Trophoblast cell (in vitro differentiated cells and primary cell): Measurements from ENCODE around the gene LRIG1.

Experiments used
- DNase-seq, 2 donors: peaks; one replicate each; pipeline ENCODE4 v3.0.0-alpha.2; 2016
- H2AFZ ChIP-seq: 2 replicates; pipeline ENCODE4 v1.6.1; 2013; ENCODE audit warnings: low read length, moderate library complexity, mild to moderate bottlenecking; ENCODE audit not compliant: insufficient read depth, poor library complexity
- H2AK5ac ChIP-seq: 2 replicates; pipeline ENCODE4 v1.6.1; 2013; ENCODE audit warnings: mild to moderate bottlenecking, low read length
- H2BK120ac ChIP-seq: 2 replicates; pipeline ENCODE4 v1.6.1; 2013; ENCODE audit warnings: low read length, mild to moderate bottlenecking, moderate library complexity; ENCODE audit not compliant: insufficient read depth, poor library complexity
- H2BK12ac ChIP-seq: 2 replicates; pipeline ENCODE4 v1.6.1; 2013; ENCODE audit warnings: mild to moderate bottlenecking, low read length, moderate library complexity
- H2BK5ac ChIP-seq: 2 replicates; pipeline ENCODE4 v1.6.1; 2013; ENCODE audit warnings: low read length, low read depth, moderate library complexity, mild to moderate bottlenecking; ENCODE audit not compliant: poor library complexity
- H3K14ac ChIP-seq: 2 replicates; pipeline ENCODE4 v1.6.1; 2013; ENCODE audit warnings: mild to moderate bottlenecking, low read length
- H3K18ac ChIP-seq: 2 replicates; pipeline ENCODE4 v1.6.1; 2013; ENCODE audit warnings: mild to moderate bottlenecking, low read length
- H3K23ac ChIP-seq: 2 replicates; pipeline ENCODE4 v1.6.1; 2013; ENCODE audit warnings: low read length
- H3K27ac ChIP-seq: 2 replicates; pipeline ENCODE4 v1.5.1; 2013; ENCODE audit warnings: low read depth, mild to moderate bottlenecking, inconsistent platforms, low read length, moderate library complexity
- H3K27me3 ChIP-seq: 2 replicates; pipeline ENCODE4 v1.6.1; 2013; ENCODE audit warnings: inconsistent platforms, mild to moderate bottlenecking, low read length, moderate library complexity; ENCODE audit not compliant: insufficient read depth
- H3K36me3 ChIP-seq, 2 experiments: 1 replicate in 1 of 2; 2 replicates in 1 of 2; pipeline ENCODE4 v1.6.1; 2013; ENCODE audit warnings: low read length in 2 of 2, mild to moderate bottlenecking in 2 of 2, moderate library complexity in 1 of 2; ENCODE audit not compliant: insufficient read depth in 2 of 2, control insufficient read depth in 1 of 2
- H3K4ac ChIP-seq: 2 replicates; pipeline ENCODE4 v1.6.1; 2013; ENCODE audit warnings: low read depth, mild to moderate bottlenecking, low read length, moderate library complexity
- H3K4me1 ChIP-seq, 2 experiments: 1 replicate in 1 of 2; 2 replicates in 1 of 2; pipeline ENCODE4 v1.6.1; 2013; ENCODE audit warnings: low read length in 2 of 2, mild to moderate bottlenecking in 2 of 2, moderate library complexity in 1 of 2; ENCODE audit not compliant: insufficient read depth in 2 of 2, control insufficient read depth in 1 of 2
- H3K4me2 ChIP-seq: 2 replicates; pipeline ENCODE4 v1.6.1; 2013; ENCODE audit warnings: inconsistent platforms, mild to moderate bottlenecking, low read length, moderate library complexity
- H3K4me3 ChIP-seq: 2 replicates; pipeline ENCODE4 v1.5.1; 2013; ENCODE audit warnings: mild to moderate bottlenecking, low read depth, low read length, inconsistent platforms
- H3K79me1 ChIP-seq: one replicate; pipeline ENCODE4 v1.6.1; 2013; ENCODE audit warnings: low read length
- H3K79me2 ChIP-seq: 2 replicates; pipeline ENCODE4 v1.6.1; 2013; ENCODE audit warnings: low read length, mild to moderate bottlenecking; ENCODE audit not compliant: control insufficient read depth, insufficient read depth, poor library complexity
- H3K9ac ChIP-seq: 2 replicates; pipeline ENCODE4 v1.6.1; 2013; ENCODE audit warnings: mild to moderate bottlenecking, low read length
- H3K9me3 ChIP-seq: 2 replicates; pipeline ENCODE4 v1.6.1; 2013; ENCODE audit warnings: low read depth, mild to moderate bottlenecking, control low read depth, inconsistent platforms, low read length; ENCODE audit not compliant: insufficient read depth
- H4K12ac ChIP-seq: 2 replicates; pipeline ENCODE4 v1.6.1; 2013; ENCODE audit warnings: low read depth, mild to moderate bottlenecking, low read length, moderate library complexity
- H4K8ac ChIP-seq: 2 replicates; pipeline ENCODE4 v1.6.1; 2013; ENCODE audit warnings: low read depth, mild to moderate bottlenecking, low read length, moderate library complexity
- H4K91ac ChIP-seq: one replicate; pipeline ENCODE4 v1.6.1; 2013; ENCODE audit warnings: low read depth, mild to moderate bottlenecking, low read length, moderate library complexity
- WGBS: extraction: QIAGEN DNeasy Blood & Tissue Kit; methylation state at CpG from one replicate; pipeline ENCODE4 v1.1.7; 2013; ENCODE audit warnings: missing lambda C conversion rate; ENCODE audit not compliant: insufficient read length, insufficient coverage; ENCODE audit errors: extremely low coverage; 5-methylcytosine and 5-hydroxymethylcytosine counted together

The LRIG1 gene

DNA sequence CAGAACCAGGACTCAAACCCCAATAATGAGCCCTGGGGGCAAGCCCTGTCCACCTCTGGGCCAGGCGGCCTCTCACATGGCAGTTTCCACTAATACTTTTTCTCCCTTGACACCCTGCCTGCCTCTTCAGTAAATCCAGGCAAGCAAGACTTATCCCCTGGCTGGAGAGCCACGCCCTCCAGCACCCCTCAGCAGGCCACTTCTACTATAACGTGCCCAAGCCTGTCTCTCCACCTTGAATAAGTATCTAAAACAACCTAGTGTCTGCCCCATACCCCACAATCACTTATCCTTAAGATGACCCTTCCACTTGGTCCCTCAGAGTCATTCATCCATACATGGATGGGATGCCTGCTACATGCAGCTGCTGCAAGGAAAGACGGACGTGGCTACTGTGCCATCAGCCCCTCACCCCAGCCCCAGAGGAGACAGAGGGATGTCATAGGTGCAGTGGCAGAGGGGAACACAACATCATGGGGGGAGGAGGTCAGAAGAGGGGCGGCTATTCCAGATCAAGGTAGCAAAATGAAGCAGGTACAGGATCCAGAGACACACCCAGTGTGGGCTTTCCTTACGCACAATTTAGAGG, 63.4 kb downstream of the LRIG1 start:
- Histone ChIP-seq H2BK5ac (no peak overlapping the region), H3K9ac (no peak overlapping the region), H3K27ac (no peak overlapping the region), H3K4me1 (peaks cover 11 to 12% of the 10 kb centered on the region in 2 experiments), H2AK5ac (no peak overlapping the region), H4K8ac (no peak overlapping the region), H3K79me2 (no peaks in the 10 kb centered on the region), H2BK12ac (no peak overlapping the region), H3K9me3 (no peaks in the 10 kb centered on the region), H3K4me2 (no peak overlapping the region), H3K36me3 (no peaks in the 10 kb centered on the region), H3K4ac (no peak overlapping the region), H4K12ac (no peak overlapping the region), H3K4me3 (no peak overlapping the region), H3K79me1 (no peaks in the 10 kb centered on the region), H2BK120ac (no peak overlapping the region), H3K14ac (no peak overlapping the region), H4K91ac (no peak overlapping the region), H3K18ac (no peak overlapping the region), H3K23ac (no peak overlapping the region), H2AFZ (no peak overlapping the region), H3K27me3 (no peaks in the 10 kb centered on the region)
- no peak for DNase-seq
- WGBS: no CpG with 5 or more reads among the region's 7 CpGs

DNA sequence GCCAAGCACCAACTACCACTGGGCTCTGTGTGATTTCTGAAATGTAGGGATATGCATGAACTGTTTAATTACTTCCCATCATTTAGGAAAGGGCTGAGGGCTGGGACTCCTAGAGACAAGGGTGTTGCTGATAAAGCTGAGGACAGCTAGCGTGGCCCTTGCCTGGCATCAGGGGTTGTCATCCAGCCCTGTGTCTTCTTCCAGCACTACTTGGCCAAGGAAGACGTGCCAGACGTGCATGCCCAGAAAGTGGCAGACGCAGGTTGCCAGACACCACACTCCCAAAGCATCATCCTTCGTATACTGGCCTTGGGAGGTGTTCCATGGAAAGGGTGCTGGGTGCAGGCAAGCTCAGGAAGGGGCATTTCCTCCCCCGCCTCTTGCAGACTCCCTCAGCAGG, 64.8 kb downstream of the LRIG1 start:
- no peak overlapping the region for H2BK5ac ChIP-seq
- peak overlapping the region; percentile 47 for H3K9ac ChIP-seq
- DNase-seq: no peak
- H3K4me1 ChIP-seq: peaks cover 0 to 1% of the 10 kb centered on the region in 2 experiments
- no peak overlapping the region for H3K27ac ChIP-seq
- no peaks in the 10 kb centered on the region for H3K79me2 ChIP-seq
- no peaks in the 10 kb centered on the region for H3K36me3 ChIP-seq
- H3K9me3 ChIP-seq: no peaks in the 10 kb centered on the region
- H3K27me3 ChIP-seq: no peaks in the 10 kb centered on the region
- H4K12ac ChIP-seq: no peak overlapping the region
- no peak overlapping the region for H2AFZ ChIP-seq
- H3K23ac ChIP-seq: no peak overlapping the region
- no peak overlapping the region for H4K8ac ChIP-seq
- H3K79me1 ChIP-seq: no peaks in the 10 kb centered on the region
- H4K91ac ChIP-seq: no peak overlapping the region
- no peak overlapping the region for H2BK12ac ChIP-seq
- H2BK120ac ChIP-seq: no peak overlapping the region
- H3K4me2 ChIP-seq: no peak overlapping the region
- H3K18ac ChIP-seq: no peak overlapping the region
- H2AK5ac ChIP-seq: no peak overlapping the region
- H3K4ac ChIP-seq: no peak overlapping the region
- no CpG with 5 or more reads among the region's 6 CpGs for WGBS
- H3K4me3 ChIP-seq: no peak overlapping the region
- H3K14ac ChIP-seq: no peak overlapping the region

DNA sequence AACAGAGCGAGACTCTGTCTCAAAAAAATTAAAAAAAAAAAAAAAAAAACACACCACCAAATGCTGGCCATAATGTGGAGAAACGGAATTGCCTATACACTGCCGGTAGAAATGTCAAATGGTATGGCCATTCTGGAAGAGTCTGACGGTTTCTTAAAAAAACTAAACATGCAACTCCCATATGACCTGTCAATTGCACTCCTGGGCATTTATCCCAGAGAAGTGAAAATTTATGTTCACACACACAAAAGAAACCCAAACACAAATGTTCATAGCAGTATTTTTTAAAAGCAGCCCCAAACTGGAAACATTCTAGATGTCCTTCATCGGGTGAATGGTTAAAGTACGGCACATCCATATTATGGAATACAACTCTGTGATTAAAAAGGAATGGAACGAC, 66.1 kb downstream of the LRIG1 start:
- H3K79me2 ChIP-seq: no peaks in the 10 kb centered on the region
- no peak for DNase-seq
- H3K4me2 ChIP-seq: no peak overlapping the region
- no peak overlapping the region for H2BK120ac ChIP-seq
- no peak overlapping the region for H3K27ac ChIP-seq
- no peak overlapping the region for H4K12ac ChIP-seq
- no peaks in the 10 kb centered on the region for H3K79me1 ChIP-seq
- H4K91ac ChIP-seq: no peak overlapping the region
- no peak overlapping the region for H3K14ac ChIP-seq
- no peak overlapping the region for H2AK5ac ChIP-seq
- H3K4ac ChIP-seq: no peak overlapping the region
- no peak overlapping the region for H2BK5ac ChIP-seq
- H3K9ac ChIP-seq: no peak overlapping the region
- no peaks in the 10 kb centered on the region for H3K36me3 ChIP-seq
- H4K8ac ChIP-seq: no peak overlapping the region
- no peak overlapping the region for H2BK12ac ChIP-seq
- no peak overlapping the region for H2AFZ ChIP-seq
- H3K9me3 ChIP-seq: no peaks in the 10 kb centered on the region
- WGBS: no CpG with 5 or more reads among the region's 7 CpGs
- H3K27me3 ChIP-seq: no peaks in the 10 kb centered on the region
- H3K4me3 ChIP-seq: no peak overlapping the region
- H3K18ac ChIP-seq: no peak overlapping the region
- no peak overlapping the region for H3K23ac ChIP-seq
- H3K4me1 ChIP-seq: no peaks in the 10 kb centered on the region

DNA sequence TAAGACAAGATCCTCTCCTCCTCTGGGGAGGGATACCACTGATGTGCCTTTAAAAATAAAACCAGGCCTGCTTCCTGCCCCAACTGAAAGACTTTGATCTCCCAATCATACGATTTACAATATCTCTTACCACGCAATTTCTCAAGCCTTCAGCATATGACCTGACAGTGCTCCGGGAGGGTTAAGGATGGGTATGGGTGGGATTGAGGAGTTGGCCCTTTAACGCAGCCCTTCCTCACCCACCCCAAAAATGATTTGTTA, 67.4 kb downstream of the LRIG1 start:
- Histone ChIP-seq H3K4me1 (peaks cover 0 to 3% of the 10 kb centered on the region in 2 experiments), H3K4me3 (no peak overlapping the region), H3K9ac (no peak overlapping the region), H4K8ac (no peak overlapping the region), H4K91ac (no peak overlapping the region), H3K27me3 (no peaks in the 10 kb centered on the region), H2BK12ac (no peak overlapping the region), H3K18ac (no peak overlapping the region), H2BK120ac (no peak overlapping the region), H3K14ac (no peak overlapping the region), H3K79me1 (no peaks in the 10 kb centered on the region), H3K79me2 (no peaks in the 10 kb centered on the region), H3K27ac (no peak overlapping the region), H2AFZ (no peak overlapping the region), H3K4ac (no peak overlapping the region), H4K12ac (no peak overlapping the region), H3K23ac (no peak overlapping the region), H3K36me3 (no peaks in the 10 kb centered on the region), H2AK5ac (no peak overlapping the region), H2BK5ac (no peak overlapping the region), H3K9me3 (no peaks in the 10 kb centered on the region), H3K4me2 (no peak overlapping the region)
- DNase-seq: no peak
- no CpG with 5 or more reads among the region's 4 CpGs for WGBS
